K562 (cell line): Measurements from ENCODE around the gene RINL. TPM values are rescaled to one million over a fixed set of nuclear protein-coding genes. Genes with fewer than 3 reads are reported as not detected.

ENCODE experiments used
- ATAC-seq: fragments of 200-7000 bp; cut with Tn5 transposase; 3 replicates; pipeline ENCODE4 v1.9.1; 2020; ENCODE audit warnings: moderate library complexity
- BruUV-seq: library from RNA; stranded (reverse); fragments of 400-500 nt; replicated peaks from 2 replicates; lab custom pipeline; 2021; lab: Mats Ljungman, UMichigan
- CTCF ChIA-PET: fragments of 300-600 bp; formaldehyde crosslinking; extraction: SDS; loops from one replicate; lab custom pipeline; 2021; ENCODE audit warnings: low intra/inter-chr PET ratio; lab: Yijun Ruan, JAX
- POLR2A ChIA-PET: fragments of 300-600, 350-650 bp; sonication (Branson Sonifier 250); formaldehyde crosslinking; extraction: SDS; loops from one replicate; lab custom pipeline; 2021; ENCODE audit warnings: antibody characterized with exemption, inconsistent platforms; lab: Yijun Ruan, JAX
- DNase-seq, 4 experiments: peaks; one replicate each; pipeline versions ENCODE4 v3.0.0 to v3.0.0-alpha.2; 2011 to 2018; ENCODE audit warnings: low spot score in 3 of 4, mixed read lengths in 3 of 4; ENCODE audit errors: extremely low read depth in 1 of 4
- FAIRE-seq: peaks from 2 replicates; lab custom pipeline; 2011; peaks lifted over from hg19 to GRCh38; lab: Jason Lieb, UNC
- H2AFZ ChIP-seq: 2 replicates; pipeline ENCODE4 v1.6.0; 2011; ENCODE audit warnings: low read depth, low read length, control low read depth, inconsistent platforms
- H3K27ac ChIP-seq: fragments of 200-600 bp; 3 replicates; pipeline ENCODE4 v1.8.0; 2011; ENCODE audit warnings: low read depth, mild to moderate bottlenecking, control low read depth, inconsistent platforms, low read length, moderate library complexity, mixed read lengths; ENCODE audit errors: extremely low read depth
- H3K27me3 ChIP-seq, 2 experiments: fragments of 300-600 bp in 1 of 2; 2 replicates in 1 of 2; 3 replicates in 1 of 2; pipeline versions ENCODE4 v1.6.0 to v1.8.0; 2011; ENCODE audit warnings: inconsistent platforms in 2 of 2, low read length in 2 of 2, mild to moderate bottlenecking in 1 of 2, mixed read lengths in 1 of 2, moderate library complexity in 1 of 2; ENCODE audit not compliant: control insufficient read depth in 2 of 2, insufficient read depth in 2 of 2
- H3K36me3 ChIP-seq: fragments of 300-600 bp; 3 replicates; pipeline ENCODE4 v1.8.0; 2011; ENCODE audit warnings: mild to moderate bottlenecking, low read length, inconsistent platforms; ENCODE audit not compliant: control insufficient read depth, insufficient read depth
- H3K4me1 ChIP-seq, 2 experiments: fragments of 200-600 bp in 1 of 2; replicated peaks in 1 of 2; 2 replicates in 1 of 2; 3 replicates in 1 of 2; pipeline versions ENCODE4 v1.5.1 to v1.8.0; 2011; ENCODE audit warnings: inconsistent platforms in 2 of 2, low read length in 2 of 2, mild to moderate bottlenecking in 1 of 2, mixed read lengths in 1 of 2, moderate library complexity in 1 of 2; ENCODE audit not compliant: control insufficient read depth in 2 of 2, insufficient read depth in 2 of 2
- H3K4me2 ChIP-seq: 2 replicates; pipeline ENCODE4 v1.6.1; 2011; ENCODE audit warnings: low read length, control low read depth, inconsistent platforms, mixed read lengths; ENCODE audit not compliant: insufficient read depth
- H3K4me3 ChIP-seq: fragments of 200-600 bp; sonication (generic), shearing (Covaris generic); 2 replicates; pipeline ENCODE4 v1.5.1; 2016; ENCODE audit warnings: control low read depth, inconsistent platforms
- H3K79me2 ChIP-seq: fragments of 200-600 bp; 3 replicates; pipeline ENCODE4 v1.8.0; 2011; ENCODE audit warnings: low read length, inconsistent platforms; ENCODE audit not compliant: control insufficient read depth, insufficient read depth
- H3K9ac ChIP-seq, 2 experiments: 2 replicates each; pipeline versions ENCODE4 v1.6.0 to v1.6.1; 2011; ENCODE audit warnings: low read depth in 2 of 2, low read length in 2 of 2, control low read depth in 1 of 2, inconsistent platforms in 1 of 2, mild to moderate bottlenecking in 1 of 2, mixed read lengths in 1 of 2; ENCODE audit not compliant: insufficient read depth in 1 of 2
- H3K9me1 ChIP-seq: one replicate; pipeline ENCODE4 v1.6.0; 2011; ENCODE audit warnings: inconsistent platforms, mild to moderate bottlenecking, low read length, moderate library complexity; ENCODE audit not compliant: control insufficient read depth, insufficient read depth
- H3K9me3 ChIP-seq: replicated peaks from 2 replicates; pipeline ENCODE4 v1.5.1; 2011; ENCODE audit warnings: low read depth, low read length, inconsistent platforms; ENCODE audit not compliant: control insufficient read depth, insufficient read depth
- H4K20me1 ChIP-seq: replicated peaks from 2 replicates; pipeline ENCODE4 v1.6.1; 2011; ENCODE audit warnings: low read length, inconsistent platforms, mixed read lengths; ENCODE audit not compliant: control insufficient read depth, insufficient read depth
- ASH1L ChIP-seq: fragments of 450-650 bp; IDR thresholded peaks from 2 replicates; pipeline ENCODE4 v1.6.1; 2018; ENCODE audit warnings: borderline replicate concordance, mild to moderate bottlenecking, low read depth; ENCODE audit not compliant: partially characterized antibody
- CBX3 ChIP-seq, 2 experiments: IDR thresholded peaks; 1 replicate in 1 of 2; 2 replicates in 1 of 2; pipeline ENCODE4 v1.6.1; 2012; ENCODE audit warnings: inconsistent platforms in 2 of 2, low read length in 2 of 2, borderline replicate concordance in 1 of 2, control low read depth in 1 of 2
- CHD4 ChIP-seq: fragments of 200-600 bp; sonication (generic); IDR thresholded peaks from 3 replicates; pipeline ENCODE4 v1.6.1; 2012; ENCODE audit warnings: low read depth, mild to moderate bottlenecking, mixed read lengths, low read length, inconsistent platforms; ENCODE audit not compliant: insufficient read depth, insufficient replicate concordance, poor library complexity, severe bottlenecking
- MTA2 ChIP-seq: fragments of 450-650 bp; IDR thresholded peaks from 2 replicates; pipeline ENCODE4 v1.6.1; 2016; ENCODE audit warnings: low read depth
- NFE2 ChIP-seq: IDR thresholded peaks from 2 replicates; pipeline ENCODE4 v1.6.1; 2014; ENCODE audit warnings: antibody characterized with exemption, low read depth
- NR4A1 ChIP-seq, 2 experiments: fragments of 250-450 bp in 1 of 2; fragments of 450-650 bp in 1 of 2; sonication (Bioruptor Pico) in 1 of 2; IDR thresholded peaks; 2 replicates each; pipeline versions ENCODE4 v1.4.0 to v1.6.1; 2016 to 2020; ENCODE audit warnings: mild to moderate bottlenecking in 2 of 2, missing compliant biosample characterization in 1 of 2, missing genetic modification characterization in 1 of 2, moderate library complexity in 1 of 2
- RBM14 ChIP-seq: fragments of 200-400 bp; formaldehyde crosslinking; IDR thresholded peaks from 2 replicates; pipeline ENCODE4 v1.6.1; 2018; ENCODE audit warnings: low read depth, mild to moderate bottlenecking, low read length, moderate library complexity, borderline replicate concordance; ENCODE audit not compliant: insufficient read depth
- SRSF7 ChIP-seq: fragments of 200-400 bp; formaldehyde crosslinking; optimal IDR thresholded peaks from 2 replicates; pipeline ENCODE3; 2017; ENCODE audit warnings: mild to moderate bottlenecking, low read depth, low read length
- TARDBP ChIP-seq: fragments of 450-650 bp; IDR thresholded peaks from 2 replicates; pipeline ENCODE4 v1.6.1; 2016
- WGBS: fragments of 100-300 bp; shearing (Covaris generic); methylation state at CpG from one replicate; pipeline ENCODE4 v1.1.6; 2016; ENCODE audit warnings: low coverage, mixed read lengths; ENCODE audit not compliant: insufficient coverage; ENCODE audit errors: missing lambda C conversion rate; 5-methylcytosine and 5-hydroxymethylcytosine counted together
- in situ Hi-C: fragments of 300-500 bp; cut with MboI; formaldehyde crosslinking; loops from 4 replicates; pipeline ENCODE4 v1.15.0; 2018; ENCODE audit warnings: inconsistent platforms, mixed read lengths
- intact Hi-C: fragments of 100-400 bp; cut with micrococcal nuclease; formaldehyde crosslinking; loops from 2 replicates; pipeline ENCODE4 v1.14.2; 2022
- polyA plus RNA-seq, 8 experiments: library from polyadenylated mRNA; depleted of rRNA in 4 of 8; stranded (reverse) in 5 of 8; unstranded in 3 of 8; fragments of >200 nt; fragmentation: Nextera tagmentation in 2 of 8; fragmentation: Illumina TruSeq in 1 of 8; extraction: Ambion mirVana in 2 of 8; extraction: Trizol in 1 of 8; gene quantifications; 2 replicates each; pipeline versions ENCODE4 v1.2.1 to v1.2.3, GENCODE V29; 2011 to 2014; ENCODE audit warnings: inconsistent platforms in 1 of 8, missing spikeins in 1 of 8
- total RNA-seq, 7 experiments: library from RNA; depleted of rRNA in 6 of 7; stranded (reverse); fragments of >200 nt in 6 of 7; fragmentation: Illumina TruSeq in 2 of 7; extraction: Trizol in 2 of 7; gene quantifications; 2 replicates each; pipeline versions ENCODE4 v1.2.1 to v1.2.3, GENCODE V29; 2011 to 2021; ENCODE audit warnings: low replicate concordance in 1 of 7
- TF ChIP-seq, protein P1 (sequence below): sonication (generic); formaldehyde crosslinking; IDR thresholded peaks from 2 replicates; pipeline ENCODE4 v1.8.0; 2022; ENCODE audit warnings: mild to moderate bottlenecking, missing genetic modification reagents, borderline replicate concordance
- TF ChIP-seq, protein P2 (sequence below): fragments of 250-450 bp; sonication (Bioruptor Pico); IDR thresholded peaks from 2 replicates; pipeline ENCODE4 v1.8.0; 2021; ENCODE audit warnings: moderate library complexity, mild to moderate bottlenecking, inconsistent platforms
- TF ChIP-seq, protein P3 (sequence below): fragments of 250-450 bp; sonication (Bioruptor Pico); IDR thresholded peaks from 2 replicates; pipeline ENCODE4 v1.8.0; 2022; ENCODE audit warnings: moderate library complexity, mild to moderate bottlenecking, inconsistent platforms
- TF ChIP-seq, protein P4 (sequence below): fragments of 250-450 bp; sonication (Bioruptor Pico); IDR thresholded peaks from 2 replicates; pipeline ENCODE4 v1.4.0; 2020; ENCODE audit warnings: mild to moderate bottlenecking, moderate library complexity
- TF ChIP-seq, protein P5 (sequence below): IDR thresholded peaks from 2 replicates; pipeline ENCODE4 v1.6.1; 2016; ENCODE audit warnings: missing genetic modification characterization, missing compliant biosample characterization

RINL gene
- total and polyA plus RNA-seq, 9 of the 15 experiments (the other 6 are each of a cell fraction or from before 2014, with no cell fraction given): 0.82 to 10.9 (median 4.9) TPM

DNA sequence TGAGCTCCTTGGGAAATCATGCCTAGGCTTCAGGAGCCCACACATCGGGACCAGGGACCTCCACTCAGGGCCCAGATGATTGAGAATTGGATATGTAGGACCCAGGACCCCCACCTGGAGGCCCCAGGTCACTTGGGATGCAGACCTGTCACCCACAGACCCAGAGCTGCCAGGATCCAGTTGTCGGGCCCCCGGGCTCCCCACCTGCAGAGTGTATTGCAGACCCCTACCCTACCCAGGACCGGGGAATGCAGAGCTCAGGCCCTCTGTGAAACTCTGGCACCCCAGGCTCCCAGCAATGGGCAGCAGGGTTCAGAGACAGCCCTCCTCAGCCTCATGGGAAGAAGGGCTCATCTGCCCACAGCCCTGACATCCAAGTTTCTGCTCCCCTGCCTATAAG is 27.5 kb upstream of the RINL start:
- no peak overlapping the region for H3K27ac ChIP-seq
- H3K4me3 ChIP-seq: no peak overlapping the region
- no peaks in the 10 kb centered on the region for H3K9me1 ChIP-seq
- H4K20me1 ChIP-seq: no peaks in the 10 kb centered on the region
- in situ Hi-C loops (no loop called here), intact Hi-C loops (no loop called here)
- H3K4me2 ChIP-seq: no peak overlapping the region
- peaks cover 31% of the 10 kb centered on the region; the same call in 1 of the 3 replicates for H3K36me3 ChIP-seq
- H2AFZ ChIP-seq: no peak overlapping the region
- no peaks in the 10 kb centered on the region for H3K9me3 ChIP-seq
- peaks cover 0 to 19% of the 10 kb centered on the region in 2 experiments; a peak in 3 of 5 replicates for H3K4me1 ChIP-seq
- POLR2A ChIA-PET: interaction anchor here (0.8 kb wide), 1 partner anchor 10 kb away, joined by 3 read pairs; no protein-coding TSS in a partner anchor
- H3K27me3 ChIP-seq: no peaks in the 10 kb centered on the region
- FAIRE-seq (no peak), ATAC-seq (no peak), DNase-seq (no peak)
- H3K9ac ChIP-seq: no peak overlapping the region; a peak in 1 of 4 replicates
- 85% methylated on average over 4 of the region's 4 CpGs for WGBS
- no TSS peak for BruUV-seq
- peaks cover 12% of the 10 kb centered on the region for H3K79me2 ChIP-seq
- CTCF ChIA-PET: no interaction called here
- TF ChIP-seq MTA2 (no peak), CBX3 (IDR thresholded peaks at IDR 0.05; ENCODE audit: borderline replicate concordance in 1 of 2, low read length in 2 of 2) (no peak), TARDBP (no peak), CHD4 (no peak), SRSF7 (no peak), RBM14 (no peak), ASH1L (no peak), NFE2 (no peak), NR4A1 (CRISPR knock-in tag; IDR thresholded peaks at IDR 0.05) (no peak), NR4A1 (tag; IDR thresholded peaks at IDR 0.05) (no peak)
- TF ChIP-seq, protein P1, sequence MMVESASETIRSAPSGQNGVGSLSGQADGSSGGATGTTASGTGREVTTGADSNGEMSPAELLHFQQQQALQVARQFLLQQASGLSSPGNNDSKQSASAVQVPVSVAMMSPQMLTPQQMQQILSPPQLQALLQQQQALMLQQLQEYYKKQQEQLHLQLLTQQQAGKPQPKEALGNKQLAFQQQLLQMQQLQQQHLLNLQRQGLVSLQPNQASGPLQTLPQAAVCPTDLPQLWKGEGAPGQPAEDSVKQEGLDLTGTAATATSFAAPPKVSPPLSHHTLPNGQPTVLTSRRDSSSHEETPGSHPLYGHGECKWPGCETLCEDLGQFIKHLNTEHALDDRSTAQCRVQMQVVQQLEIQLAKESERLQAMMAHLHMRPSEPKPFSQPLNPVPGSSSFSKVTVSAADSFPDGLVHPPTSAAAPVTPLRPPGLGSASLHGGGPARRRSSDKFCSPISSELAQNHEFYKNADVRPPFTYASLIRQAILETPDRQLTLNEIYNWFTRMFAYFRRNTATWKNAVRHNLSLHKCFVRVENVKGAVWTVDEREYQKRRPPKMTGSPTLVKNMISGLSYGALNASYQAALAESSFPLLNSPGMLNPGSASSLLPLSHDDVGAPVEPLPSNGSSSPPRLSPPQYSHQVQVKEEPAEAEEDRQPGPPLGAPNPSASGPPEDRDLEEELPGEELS (CRISPR knock-in tag): no peak
- TF ChIP-seq, protein P2, sequence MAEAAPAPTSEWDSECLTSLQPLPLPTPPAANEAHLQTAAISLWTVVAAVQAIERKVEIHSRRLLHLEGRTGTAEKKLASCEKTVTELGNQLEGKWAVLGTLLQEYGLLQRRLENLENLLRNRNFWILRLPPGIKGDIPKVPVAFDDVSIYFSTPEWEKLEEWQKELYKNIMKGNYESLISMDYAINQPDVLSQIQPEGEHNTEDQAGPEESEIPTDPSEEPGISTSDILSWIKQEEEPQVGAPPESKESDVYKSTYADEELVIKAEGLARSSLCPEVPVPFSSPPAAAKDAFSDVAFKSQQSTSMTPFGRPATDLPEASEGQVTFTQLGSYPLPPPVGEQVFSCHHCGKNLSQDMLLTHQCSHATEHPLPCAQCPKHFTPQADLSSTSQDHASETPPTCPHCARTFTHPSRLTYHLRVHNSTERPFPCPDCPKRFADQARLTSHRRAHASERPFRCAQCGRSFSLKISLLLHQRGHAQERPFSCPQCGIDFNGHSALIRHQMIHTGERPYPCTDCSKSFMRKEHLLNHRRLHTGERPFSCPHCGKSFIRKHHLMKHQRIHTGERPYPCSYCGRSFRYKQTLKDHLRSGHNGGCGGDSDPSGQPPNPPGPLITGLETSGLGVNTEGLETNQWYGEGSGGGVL (CRISPR knock-in tag): no peak
- TF ChIP-seq, protein P3, sequence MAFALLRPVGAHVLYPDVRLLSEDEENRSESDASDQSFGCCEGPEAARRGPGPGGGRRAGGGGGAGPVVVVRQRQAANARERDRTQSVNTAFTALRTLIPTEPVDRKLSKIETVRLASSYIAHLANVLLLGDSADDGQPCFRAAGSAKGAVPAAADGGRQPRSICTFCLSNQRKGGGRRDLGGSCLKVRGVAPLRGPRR: no peak
- TF ChIP-seq, protein P4, sequence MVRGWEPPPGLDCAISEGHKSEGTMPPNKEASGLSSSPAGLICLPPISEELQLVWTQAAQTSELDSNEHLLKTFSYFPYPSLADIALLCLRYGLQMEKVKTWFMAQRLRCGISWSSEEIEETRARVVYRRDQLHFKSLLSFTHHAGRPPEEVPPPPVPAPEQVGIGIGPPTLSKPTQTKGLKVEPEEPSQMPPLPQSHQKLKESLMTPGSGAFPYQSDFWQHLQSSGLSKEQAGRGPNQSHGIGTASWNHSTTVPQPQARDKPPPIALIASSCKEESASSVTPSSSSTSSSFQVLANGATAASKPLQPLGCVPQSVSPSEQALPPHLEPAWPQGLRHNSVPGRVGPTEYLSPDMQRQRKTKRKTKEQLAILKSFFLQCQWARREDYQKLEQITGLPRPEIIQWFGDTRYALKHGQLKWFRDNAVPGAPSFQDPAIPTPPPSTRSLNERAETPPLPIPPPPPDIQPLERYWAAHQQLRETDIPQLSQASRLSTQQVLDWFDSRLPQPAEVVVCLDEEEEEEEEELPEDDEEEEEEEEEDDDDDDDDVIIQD: no peak
- TF ChIP-seq, protein P5, sequence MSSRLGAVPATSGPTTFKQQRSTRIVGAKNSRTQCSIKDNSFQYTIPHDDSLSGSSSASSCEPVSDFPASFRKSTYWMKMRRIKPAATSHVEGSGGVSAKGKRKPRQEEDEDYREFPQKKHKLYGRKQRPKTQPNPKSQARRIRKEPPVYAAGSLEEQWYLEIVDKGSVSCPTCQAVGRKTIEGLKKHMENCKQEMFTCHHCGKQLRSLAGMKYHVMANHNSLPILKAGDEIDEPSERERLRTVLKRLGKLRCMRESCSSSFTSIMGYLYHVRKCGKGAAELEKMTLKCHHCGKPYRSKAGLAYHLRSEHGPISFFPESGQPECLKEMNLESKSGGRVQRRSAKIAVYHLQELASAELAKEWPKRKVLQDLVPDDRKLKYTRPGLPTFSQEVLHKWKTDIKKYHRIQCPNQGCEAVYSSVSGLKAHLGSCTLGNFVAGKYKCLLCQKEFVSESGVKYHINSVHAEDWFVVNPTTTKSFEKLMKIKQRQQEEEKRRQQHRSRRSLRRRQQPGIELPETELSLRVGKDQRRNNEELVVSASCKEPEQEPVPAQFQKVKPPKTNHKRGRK (tag): no peak
